ENCODE data around the gene BTG2.
"Not testable (repeated sequence)": the region's sequence is repeated elsewhere in the genome, so short reads cannot be mapped to it uniquely, and the experiment has no call there.

BTG2 gene

DNA sequence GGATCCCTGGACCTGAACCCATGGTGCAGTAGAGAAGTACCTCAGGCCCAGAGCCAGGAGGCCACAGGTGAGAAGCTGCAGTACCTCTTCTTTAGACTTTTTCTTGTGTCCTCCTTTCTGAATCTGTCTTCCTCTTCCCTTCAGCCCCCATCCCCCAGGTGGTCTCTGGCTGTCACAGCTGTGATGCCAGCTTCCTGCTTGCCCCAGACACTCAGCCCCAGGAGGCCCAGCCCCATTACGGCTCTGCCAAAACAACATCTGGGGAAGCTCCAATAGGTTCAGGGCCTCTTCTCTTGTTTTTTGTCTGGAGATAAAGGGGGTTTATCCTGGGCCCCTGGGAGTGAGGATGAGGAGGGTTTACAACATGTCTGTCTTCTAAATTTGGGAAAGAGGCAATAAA, 9.5 kb upstream of the BTG2 start:
- DNase-seq (ENCODE audit: low read depth) = no peak

DNA sequence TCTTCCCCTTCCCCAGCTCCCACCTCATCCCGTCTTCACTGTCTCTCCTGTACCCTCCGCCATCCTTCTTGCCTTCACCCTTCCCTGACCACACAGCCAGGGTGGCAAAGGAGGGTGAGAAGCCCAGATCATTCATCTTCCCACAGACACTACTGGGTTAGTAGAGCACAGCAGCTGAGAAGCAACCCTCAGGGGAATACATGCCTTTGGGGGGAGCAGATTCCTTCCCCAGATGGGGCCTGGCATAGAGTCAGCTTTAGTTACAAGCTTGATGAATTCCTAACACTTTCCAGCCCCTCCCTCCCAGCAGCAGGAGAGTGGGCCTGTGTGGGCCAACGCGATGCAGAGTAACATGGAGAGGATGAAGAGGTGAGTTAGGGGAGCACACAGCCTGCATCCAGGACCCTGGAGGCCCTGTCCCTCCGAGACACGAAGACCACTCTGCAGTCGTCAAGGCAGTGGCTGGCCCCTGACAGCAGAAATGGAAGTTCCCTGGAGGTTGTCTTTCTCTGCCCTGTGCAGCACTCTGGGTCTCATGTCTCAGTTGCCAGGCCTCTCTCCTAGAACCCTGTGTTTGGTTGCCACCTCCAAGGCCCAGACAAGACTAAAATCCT, 8.8 kb upstream of the BTG2 start:
- no peak for DNase-seq (ENCODE audit: low read depth)

DNA sequence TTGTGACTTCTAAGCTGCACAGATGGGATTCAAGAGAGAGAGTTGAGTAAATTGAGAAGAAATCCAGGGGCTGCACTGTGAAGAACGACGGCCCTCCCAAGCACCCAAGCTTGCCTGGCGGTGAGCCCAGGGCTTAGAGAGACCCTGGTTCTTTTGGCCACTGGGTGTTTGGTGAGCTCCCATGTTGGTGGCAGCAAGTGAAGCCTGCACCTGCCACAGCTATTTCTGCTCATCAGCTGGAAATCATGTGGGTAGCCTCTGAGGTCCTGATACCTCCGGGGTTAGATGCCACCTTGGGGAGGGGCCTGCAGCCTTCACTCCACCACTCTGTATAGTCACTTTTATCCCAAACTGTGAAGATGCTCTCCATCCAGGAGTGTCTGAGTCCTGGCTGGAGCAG, 6.2 kb upstream of the BTG2 start:
- no peak for DNase-seq (ENCODE audit: low read depth)

DNA sequence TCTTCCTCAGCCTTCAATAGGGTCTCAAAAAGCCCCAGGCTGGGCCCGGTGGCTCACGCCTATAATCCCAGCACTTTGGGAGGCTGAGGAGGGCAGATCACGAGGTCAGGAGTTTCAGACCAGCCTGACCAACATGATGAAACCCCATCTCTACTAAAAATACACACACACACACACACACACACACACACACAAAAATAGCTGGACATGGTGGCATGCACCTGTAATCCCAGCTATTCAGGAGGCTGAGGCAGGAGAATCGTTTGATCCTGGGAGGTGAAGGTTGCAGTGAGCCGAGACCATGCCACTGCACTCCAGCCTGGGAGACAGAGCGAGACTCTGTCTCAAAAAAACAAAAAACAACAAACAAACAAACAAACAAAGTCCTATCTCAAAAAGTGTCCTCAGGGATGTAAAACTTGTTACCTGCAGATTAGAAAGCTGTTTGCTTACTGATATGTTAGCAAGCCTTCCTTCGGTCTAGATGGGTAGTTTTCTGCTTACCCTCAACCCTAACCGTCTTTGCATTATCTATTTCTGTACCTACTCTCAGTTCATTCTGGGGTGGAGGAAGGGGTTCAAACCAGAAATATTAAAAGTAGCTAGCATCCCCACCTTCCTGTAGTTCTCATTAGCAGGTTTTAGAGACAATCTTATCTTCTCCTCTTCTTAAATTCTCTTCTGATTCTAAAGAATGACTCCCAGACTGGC, 5.4 kb upstream of the BTG2 start:
- DNase-seq (ENCODE audit: low read depth) = not testable (repeated sequence)

DNA sequence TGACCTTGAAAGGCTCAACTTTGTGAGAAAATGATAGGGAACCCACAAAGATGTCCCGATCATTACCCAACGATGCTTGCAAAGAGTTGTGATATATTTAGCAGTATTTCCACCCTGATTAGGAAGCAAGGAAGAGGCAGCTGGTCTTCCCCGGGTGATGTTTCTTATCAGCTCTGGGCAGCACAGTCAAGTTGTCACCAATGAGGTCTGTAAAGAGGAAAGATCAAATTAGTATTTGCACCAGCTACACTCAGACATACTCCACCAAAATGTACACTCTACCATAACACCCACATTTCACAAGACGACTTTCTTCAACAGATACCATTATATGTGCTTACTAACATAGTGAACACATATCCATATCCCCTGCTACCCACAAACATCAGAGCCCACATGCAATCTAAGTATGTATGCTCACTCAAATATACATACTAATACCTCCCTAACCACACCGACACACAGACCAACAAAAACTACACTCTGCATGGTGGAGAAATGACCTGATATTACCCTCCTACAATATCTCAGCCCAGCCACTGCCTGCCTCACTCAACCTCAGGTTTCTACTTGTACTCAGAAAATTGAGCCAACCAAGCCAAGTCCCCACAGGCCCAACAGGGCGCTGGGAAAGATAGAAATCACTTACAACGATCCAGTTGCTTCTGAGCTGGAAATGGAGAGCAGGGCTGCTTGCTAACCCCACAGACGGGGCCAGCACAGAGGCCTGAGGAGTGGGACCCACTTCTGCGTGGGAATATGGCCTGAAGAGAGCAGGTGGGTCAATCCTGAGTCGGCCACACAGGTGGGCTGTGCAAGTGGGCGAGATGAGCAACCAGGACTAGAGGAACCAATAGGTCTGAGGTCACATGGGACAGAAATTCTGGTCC, 4.6 kb upstream of the BTG2 start:
- DNase-seq (ENCODE audit: low read depth) = no peak

DNA sequence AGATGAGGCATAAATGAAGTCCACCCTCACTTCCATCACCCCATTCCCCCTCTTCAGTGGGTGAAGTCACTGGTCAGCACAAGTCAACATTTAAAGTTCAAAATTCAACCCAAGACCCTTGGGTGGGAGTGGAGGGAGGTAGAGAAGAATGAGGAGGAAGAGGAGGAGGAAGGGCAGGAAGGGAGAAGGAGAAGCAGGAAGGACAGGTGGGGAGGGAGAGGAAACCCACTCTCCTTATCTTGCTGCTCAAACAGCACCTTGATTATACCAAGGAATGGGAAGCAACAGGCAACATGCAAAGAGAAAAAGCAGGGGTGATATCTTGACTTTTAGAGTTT, 4.0 kb upstream of the BTG2 start:
- DNase-seq (ENCODE audit: low read depth) = no peak

DNA sequence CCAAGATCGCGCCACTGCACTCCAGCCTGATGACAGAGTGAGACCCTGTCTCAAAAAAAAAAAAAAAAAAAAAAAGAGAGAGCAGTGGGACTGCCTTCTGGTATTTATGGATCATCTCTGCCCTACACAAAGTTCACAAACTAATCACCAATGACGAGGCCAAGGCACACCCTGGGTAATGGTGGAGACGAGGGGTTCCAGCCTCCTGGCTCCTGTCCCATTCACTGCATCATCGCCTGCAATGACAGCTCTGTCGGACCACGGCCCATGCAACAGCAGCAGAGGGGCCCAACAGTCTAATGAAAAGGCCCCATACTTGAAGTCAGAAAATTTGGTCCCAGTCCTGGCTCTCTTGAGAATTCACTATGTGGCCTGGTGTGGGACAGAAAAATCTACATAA, 2.9 kb upstream of the BTG2 start:
- DNase-seq (ENCODE audit: low read depth) = no peak

DNA sequence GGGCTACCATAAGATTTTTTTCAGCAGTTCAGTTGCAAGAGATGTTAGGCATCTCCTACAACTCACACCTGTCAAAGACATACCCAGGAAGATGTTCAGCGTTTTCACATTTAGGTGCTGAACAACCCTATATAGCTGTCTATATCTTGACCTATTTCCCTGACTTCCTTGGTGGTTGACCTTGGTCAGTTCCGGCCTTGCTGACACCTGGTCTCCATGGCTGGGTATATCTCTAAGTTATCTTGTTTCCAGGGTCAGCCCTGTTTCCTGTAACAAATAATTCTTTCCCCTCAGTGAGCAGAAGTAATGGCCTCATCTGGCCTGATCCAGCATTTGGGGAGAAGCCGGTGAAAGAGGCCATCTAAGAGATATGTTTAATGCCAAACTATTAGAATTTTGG, 2.4 kb upstream of the BTG2 start:
- no peak for DNase-seq (ENCODE audit: low read depth)

DNA sequence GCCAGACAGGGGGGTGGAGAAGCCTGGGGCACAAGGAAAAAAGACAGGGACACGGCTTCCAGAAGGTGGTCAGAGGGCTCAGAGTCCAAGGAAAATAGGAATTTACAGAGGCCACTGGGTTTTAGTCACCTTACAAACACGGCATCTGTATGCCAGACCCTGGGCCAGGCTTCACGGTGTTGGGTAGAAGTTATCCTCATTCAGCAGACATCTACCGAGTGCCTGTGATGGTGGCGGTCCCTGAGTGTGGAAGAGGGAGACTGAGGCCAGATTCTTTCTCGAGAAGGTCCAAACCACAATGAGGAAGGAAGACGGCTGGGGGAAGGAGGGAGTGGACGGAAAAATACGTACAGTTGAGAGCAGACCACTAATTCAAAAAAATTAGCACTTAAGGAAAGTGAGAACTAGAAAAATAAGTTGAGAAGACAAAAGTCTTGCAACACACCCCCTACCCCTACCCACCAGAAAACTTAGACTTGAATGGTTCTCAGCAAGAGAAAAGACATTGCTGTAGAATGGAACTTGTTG, 864 bp upstream of the BTG2 start:
- DNase-seq (ENCODE audit: low read depth) = no peak

DNA sequence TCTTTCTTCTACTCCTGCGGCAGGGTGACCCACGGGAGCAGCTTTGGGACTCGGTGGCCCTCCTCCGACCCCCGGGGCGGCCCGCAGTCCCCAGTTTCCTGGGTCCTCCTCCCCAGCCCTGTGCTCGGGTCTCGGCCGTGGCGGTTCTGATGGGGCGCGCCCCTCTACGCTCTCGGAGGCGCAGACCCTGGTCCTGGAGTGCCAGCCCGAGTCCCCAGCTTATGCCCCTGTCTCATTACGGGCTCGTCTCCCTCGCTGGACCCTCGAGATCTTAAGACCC, 430 bp downstream of the BTG2 start:
- DNase-seq (ENCODE audit: low read depth) = no peak

DNA sequence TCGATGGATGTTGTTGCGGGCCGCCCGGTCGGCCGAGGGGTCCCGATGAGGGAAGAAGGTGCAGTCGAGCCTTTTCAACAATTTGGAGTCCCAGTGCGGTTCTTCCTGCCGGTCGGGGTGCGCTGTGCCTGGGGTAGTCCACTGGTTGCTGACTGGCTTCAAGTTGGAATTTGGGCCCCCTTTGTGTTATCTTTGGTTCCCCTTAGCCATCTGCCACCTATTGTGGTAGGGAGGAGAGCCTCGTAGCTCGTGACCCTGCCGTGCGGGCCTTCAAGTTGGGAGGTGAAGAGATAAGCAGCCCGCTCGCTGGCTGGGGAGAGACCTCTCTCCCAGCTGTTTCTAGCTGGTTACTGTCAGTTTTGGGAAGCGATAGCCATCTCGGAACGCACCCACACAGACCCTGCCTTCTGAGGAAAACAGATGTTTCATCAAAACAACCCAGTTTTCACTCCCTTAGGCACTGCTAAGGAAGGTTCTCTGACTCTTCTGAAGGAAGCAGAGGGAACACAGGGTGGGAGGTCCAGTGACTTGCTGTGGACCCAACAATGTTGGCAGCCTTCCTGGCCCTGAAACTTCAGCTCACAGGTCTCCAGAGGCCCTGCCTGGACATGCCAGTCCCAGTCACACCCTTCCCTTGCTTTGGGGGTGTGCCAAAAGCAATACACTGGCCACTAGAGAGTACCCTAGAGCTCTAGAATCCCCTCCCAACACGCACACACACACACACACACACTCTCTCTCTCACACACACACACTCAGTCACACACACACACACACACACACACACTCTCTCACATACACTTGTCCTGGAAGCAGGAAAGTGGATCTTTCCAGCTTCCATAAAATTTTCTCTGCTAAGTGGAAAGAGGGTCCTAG, 1.0 kb downstream of the BTG2 start:
- no peak for DNase-seq (ENCODE audit: low read depth)

DNA sequence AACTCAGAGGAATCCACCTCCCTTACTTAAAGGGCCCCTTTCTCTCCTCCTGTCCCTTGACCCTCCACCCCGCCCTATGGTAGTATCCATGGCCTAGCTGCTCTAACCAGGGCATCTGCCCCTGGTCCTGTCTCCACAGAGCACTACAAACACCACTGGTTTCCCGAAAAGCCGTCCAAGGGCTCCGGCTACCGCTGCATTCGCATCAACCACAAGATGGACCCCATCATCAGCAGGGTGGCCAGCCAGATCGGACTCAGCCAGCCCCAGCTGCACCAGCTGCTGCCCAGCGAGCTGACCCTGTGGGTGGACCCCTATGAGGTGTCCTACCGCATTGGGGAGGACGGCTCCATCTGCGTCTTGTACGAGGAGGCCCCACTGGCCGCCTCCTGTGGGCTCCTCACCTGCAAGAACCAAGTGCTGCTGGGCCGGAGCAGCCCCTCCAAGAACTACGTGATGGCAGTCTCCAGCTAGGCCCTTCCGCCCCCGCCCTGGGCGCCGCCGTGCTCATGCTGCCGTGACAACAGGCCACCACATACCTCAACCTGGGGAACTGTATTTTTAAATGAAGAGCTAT, 1.7 kb downstream of the BTG2 start:
- DNase-seq (ENCODE audit: low read depth) = no peak

DNA sequence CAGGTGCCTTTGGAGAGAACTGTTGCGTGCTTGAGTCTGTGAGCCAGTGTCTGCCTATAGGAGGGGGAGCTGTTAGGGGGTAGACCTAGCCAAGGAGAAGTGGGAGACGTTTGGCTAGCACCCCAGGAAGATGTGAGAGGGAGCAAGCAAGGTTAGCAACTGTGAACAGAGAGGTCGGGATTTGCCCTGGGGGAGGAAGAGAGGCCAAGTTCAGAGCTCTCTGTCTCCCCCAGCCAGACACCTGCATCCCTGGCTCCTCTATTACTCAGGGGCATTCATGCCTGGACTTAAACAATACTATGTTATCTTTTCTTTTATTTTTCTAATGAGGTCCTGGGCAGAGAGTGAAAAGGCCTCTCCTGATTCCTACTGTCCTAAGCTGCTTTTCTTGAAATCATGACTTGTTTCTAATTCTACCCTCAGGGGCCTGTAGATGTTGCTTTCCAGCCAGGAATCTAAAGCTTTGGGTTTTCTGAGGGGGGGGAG, 2.4 kb downstream of the BTG2 start:
- DNase-seq (ENCODE audit: low read depth) = no peak

DNA sequence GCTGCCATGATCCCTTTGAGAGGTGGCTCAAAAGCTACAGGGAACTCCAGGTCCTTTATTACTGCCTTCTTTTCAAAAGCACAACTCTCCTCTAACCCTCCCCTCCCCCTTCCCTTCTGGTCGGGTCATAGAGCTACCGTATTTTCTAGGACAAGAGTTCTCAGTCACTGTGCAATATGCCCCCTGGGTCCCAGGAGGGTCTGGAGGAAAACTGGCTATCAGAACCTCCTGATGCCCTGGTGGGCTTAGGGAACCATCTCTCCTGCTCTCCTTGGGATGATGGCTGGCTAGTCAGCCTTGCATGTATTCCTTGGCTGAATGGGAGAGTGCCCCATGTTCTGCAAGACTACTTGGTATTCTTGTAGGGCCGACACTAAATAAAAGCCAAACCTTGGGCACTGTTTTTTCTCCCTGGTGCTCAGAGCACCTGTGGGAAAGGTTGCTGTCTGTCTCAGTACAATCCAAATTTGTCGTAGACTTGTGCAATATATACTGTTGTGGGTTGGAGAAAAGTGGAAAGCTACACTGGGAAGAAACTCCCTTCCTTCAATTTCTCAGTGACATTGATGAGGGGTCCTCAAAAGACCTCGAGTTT, 3.1 kb downstream of the BTG2 start:
- no peak for DNase-seq (ENCODE audit: low read depth)

DNA sequence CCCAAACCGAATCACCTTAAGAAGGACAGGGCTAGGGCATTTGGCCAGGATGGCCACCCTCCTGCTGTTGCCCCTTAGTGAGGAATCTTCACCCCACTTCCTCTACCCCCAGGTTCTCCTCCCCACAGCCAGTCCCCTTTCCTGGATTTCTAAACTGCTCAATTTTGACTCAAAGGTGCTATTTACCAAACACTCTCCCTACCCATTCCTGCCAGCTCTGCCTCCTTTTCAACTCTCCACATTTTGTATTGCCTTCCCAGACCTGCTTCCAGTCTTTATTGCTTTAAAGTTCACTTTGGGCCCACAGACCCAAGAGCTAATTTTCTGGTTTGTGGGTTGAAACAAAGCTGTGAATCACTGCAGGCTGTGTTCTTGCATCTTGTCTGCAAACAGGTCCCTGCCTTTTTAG, 3.6 kb downstream of the BTG2 start:
- DNase-seq (ENCODE audit: low read depth) = no peak

DNA sequence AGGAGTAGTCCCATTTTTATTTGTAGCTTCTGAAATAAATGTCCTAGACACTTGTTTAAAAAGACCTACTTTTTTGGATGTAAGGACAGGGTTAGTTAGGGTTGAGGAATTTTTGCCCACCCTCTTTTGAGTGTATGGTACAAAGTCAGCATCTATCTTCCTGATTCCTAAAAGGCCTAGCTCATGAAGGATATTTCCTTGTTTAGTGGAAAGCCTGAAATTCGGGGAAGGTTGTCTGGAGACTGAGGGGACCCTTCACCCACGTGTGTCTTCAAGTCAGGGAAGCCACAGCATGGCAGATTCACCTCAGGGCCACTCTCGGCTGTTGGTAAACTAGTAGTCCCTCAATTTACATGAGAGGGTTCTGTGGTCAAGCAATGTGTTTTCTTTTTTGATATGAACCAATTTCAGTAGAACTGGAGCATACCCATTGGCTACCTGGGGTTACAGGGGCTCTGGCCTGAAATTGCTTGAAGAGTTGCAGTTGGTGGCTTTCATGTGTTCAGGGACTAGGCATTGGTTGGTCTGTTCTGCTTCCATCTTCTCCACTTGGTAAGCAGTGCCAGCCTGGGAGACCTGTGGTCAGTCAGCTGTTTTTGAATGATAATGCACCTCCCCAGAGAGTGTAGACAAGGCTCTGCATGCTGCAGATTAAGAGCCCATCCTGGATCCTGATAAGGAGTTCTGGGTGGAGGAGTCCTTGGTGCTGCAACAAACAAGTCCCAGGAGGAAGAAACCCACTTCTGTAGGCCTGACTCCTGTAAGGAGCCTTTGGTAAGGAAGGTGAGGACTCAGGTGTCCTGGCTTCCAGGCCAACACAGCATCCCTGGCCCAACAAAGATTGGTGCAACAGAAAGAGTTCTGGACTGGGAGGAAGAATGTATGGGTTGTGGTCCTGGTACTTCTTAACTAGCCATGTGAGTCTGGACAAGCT, 6.3 kb downstream of the BTG2 start:
- DNase-seq (ENCODE audit: low read depth) = no peak

DNA sequence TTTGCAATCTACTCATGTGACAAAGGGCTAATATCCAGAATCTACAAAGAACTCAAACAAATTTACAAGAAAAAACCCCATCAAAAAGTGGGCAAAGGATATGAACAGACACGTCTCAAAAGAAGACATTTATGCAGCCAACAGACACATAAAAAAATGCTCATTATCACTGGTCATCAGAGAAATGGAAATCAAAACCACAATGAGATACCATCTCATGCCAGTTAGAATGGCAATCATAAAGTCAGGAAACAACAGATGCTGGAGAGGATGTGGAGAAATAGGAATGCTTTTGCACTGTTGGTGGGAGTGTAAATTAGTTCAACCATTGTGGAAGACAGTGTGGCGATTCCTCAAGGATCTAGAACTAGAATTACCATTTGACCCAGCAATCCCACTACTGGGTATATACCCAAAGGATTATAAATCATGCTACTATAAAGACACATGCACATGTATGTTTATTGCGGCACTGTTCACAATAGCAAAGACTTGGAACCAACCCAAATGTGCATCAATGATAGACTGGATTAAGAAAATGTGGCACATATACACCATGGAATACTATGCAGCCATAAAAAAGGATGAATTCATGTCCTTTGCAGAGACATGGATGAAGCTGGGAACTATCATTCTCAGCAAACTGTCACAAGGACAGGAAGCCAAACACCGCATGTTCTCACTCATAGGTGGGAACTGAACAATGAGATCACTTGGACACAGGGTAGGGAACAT, 8.9 kb downstream of the BTG2 start:
- DNase-seq (ENCODE audit: low read depth) = not testable (repeated sequence)

DNA sequence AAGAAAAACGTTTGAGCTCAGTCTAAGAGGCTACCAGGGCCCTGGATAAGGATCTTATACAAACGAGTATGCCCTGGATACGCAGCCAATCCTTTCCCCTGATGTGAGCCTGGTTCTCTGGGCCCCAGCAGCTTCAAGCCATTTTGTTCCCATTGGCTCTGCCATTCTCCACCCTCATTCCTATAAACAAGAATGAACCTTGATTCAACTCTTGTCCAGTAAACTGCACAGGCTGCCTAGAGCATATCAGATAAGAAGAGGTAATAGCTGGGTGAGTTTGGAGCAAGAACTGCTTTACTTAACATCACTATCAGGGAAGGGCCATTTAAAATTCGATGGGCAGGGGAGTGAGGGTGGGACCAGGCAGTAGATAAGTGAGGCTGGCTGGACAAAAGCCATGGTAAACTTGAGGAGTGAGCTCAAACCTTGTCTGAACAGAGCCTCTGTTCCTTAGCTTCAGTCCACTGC, 11.3 kb downstream of the BTG2 start:
- DNase-seq (ENCODE audit: low read depth) = no peak
